HG02943 (cell line): ENCODE data around the gene KANTR.

Experiments used
- ATAC-seq: cut with Tn5 transposase; IDR thresholded peaks from one replicate; pipeline ENCODE4 v1.9.1; 2021; ENCODE audit warnings: mild to moderate bottlenecking, low read depth, moderate library complexity; ENCODE audit not compliant: unreplicated experiment

KANTR gene

GRCh38 chrX:53080628-53081580 lies 13.0 kb upstream of the KANTR start:
- ATAC-seq = no peak

- ATAC-seq = peak; percentile 88
These were observed 11.8 kb upstream of the KANTR start, which contains the start of gene TSPYL2 for GRCh38 chrX:53081925-53082772. TSS of gene TSPYL2 (plus strand) at chrX:53082367. CDS start at chrX:53082499, 132 bp downstream.

GRCh38 chrX:53082773-53083616 lies 10.9 kb upstream of the KANTR start:
- ATAC-seq = no peak

GRCh38 chrX:53084043-53084570 lies 9.8 kb upstream of the KANTR start:
- no peak for ATAC-seq

- ATAC-seq = no peak
These were observed 9.1 kb upstream of the KANTR start for GRCh38 chrX:53084863-53085262.

GRCh38 chrX:53085661-53086229 lies 8.2 kb upstream of the KANTR start:
- ATAC-seq = no peak

- no peak for ATAC-seq
These were observed 7.5 kb upstream of the KANTR start for GRCh38 chrX:53086464-53086863.

- ATAC-seq = no peak
These were observed 6.5 kb upstream of the KANTR start for GRCh38 chrX:53087388-53087831.

GRCh38 chrX:53088136-53088974 lies 5.6 kb upstream of the KANTR start:
- ATAC-seq = no peak

GRCh38 chrX:53089224-53089842 lies 4.6 kb upstream of the KANTR start:
- no peak for ATAC-seq

- ATAC-seq = no peak
These were observed 4.0 kb upstream of the KANTR start for GRCh38 chrX:53089925-53090324.

- ATAC-seq = no peak
These were observed 2.6 kb upstream of the KANTR start for GRCh38 chrX:53091354-53091753.

- peak; percentile 51 for ATAC-seq
These were observed 726 bp upstream of the KANTR start for GRCh38 chrX:53093177-53093655.

- no peak for ATAC-seq
These were observed 602 bp downstream of the KANTR start for GRCh38 chrX:53094582-53094905.

GRCh38 chrX:53095796-53096195 lies 1.9 kb downstream of the KANTR start:
- no peak for ATAC-seq

GRCh38 chrX:53114864-53115549 lies 21.1 kb downstream of the KANTR start:
- no peak for ATAC-seq

- ATAC-seq = no peak
These were observed 21.6 kb downstream of the KANTR start for GRCh38 chrX:53115550-53115874.

- ATAC-seq = no peak
These were observed 22.2 kb downstream of the KANTR start for GRCh38 chrX:53116101-53116500.
